T47D (cell line): ENCODE results near the gene EXOC3L2.

Source experiments
- DNase-seq, 2 experiments: peaks; one replicate each; pipeline versions ENCODE4 v3.0.0 to v3.0.0-alpha.2; 2011 to 2012; ENCODE audit warnings: low read depth in 1 of 2, low spot score in 1 of 2
- JUND ChIP-seq: IDR thresholded peaks from 2 replicates; pipeline ENCODE4 v1.6.1; 2012; ENCODE audit warnings: low read depth
- in situ Hi-C: cut with HindIII; loops from 2 replicates; pipeline ENCODE4 v1.10.0; 2016; ENCODE audit warnings: low sequenced_read_pairs, low pct_unique_long_range_greater_than_20kb

Gene EXOC3L2

DNA sequence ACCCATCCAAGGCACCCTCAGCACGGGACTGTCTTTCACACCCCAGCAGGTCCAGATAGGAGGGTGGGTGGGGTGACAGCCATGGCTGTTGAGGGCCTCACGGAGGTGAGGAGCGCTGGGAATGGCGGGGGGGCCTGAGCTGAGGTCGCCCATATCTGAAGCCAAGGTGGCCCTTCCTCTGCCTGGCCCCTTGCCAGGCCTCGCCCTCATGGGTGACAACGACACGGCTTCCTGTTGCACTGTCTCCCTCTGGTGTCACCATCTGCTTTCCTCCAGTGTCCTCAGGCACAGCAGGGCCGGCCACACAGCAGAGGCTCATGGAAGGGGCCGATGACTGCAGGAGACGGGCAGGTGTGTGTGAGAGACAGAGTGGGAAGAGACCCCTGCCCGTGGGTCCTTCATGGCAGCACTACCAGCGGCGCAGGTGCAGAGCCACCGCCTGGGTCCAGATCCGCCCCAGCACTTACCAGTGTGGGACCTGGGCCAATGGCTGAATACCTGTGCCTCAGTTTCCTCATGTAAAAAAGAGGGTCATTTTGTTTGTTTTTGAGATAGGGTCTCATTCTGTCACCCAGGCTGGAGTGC, 76.3 kb downstream of the EXOC3L2 start:
- DNase-seq: no peak
- in situ Hi-C loops: no loop called here
- no peak for TF ChIP-seq JUND

DNA sequence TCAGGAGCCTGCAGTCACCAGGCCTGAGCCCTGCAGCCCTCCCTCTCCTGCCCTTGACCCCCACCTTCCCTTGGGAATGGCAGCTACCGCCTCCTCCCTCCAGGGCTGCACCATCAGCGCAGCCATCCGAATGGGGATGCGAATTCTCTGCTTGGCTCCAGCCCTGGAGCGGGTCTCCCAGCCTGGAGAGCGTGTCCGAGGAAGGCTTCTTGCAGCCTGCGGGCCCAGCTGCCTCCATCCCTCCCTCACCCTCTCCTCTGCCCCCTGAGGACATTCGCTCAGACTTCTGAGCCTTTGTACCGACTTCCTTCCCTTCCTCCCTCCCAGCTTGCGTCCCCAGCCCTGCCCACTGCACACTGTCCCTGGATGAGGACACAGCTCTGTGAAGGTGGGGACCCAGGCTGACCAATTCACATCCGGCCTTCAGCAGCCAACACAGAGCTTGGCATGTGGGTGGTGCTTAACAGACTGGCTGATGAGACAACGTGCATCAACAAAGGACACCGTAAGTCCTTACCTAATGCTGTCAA, 78.4 kb downstream of the EXOC3L2 start:
- in situ Hi-C loops: no loop called here
- TF ChIP-seq JUND: no peak
- no peak for DNase-seq

GRCh38 chr19:45164577-45165335, 80.5 kb downstream of the EXOC3L2 start:
- in situ Hi-C loops: no loop called here
- peak in 1 of 2 experiments; percentile 82 for DNase-seq
- TF ChIP-seq JUND: no peak

DNA sequence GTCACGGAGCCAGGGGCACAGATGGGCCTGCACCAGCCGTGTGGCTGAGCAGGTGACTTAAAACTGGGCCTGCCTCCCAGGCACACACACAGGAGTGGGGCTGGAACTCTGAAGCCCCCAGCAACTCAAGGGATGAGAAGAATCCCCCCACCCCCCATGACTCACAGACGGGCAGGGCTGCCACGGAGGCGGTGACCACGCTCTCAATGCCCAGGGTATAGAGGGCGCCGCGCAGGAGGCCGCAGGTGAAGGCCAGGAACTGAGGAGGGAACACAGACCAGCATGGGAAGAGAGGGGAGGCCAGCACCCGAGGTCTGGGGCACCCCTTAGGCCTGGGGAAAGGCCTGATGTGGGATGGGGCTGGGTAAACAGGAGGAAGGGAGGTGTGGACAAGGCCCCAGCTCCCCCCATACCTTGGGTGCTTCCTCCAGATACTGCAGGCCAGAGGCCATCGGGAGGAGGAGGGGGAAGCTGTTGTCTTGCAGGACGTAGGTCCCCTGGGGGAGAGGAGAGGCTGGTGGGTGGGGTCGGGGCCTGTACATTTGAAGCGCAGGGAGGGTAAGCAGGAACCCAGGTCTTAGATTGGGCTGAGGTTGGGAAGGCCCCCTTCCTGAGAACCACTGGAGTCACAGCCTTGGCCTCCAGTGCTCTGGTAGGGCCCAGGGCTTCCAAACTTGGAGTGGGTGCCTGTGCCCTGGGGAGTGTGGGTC, 81.3 kb downstream of the EXOC3L2 start:
- in situ Hi-C loops: no loop called here
- no peak for TF ChIP-seq JUND
- no peak for DNase-seq

DNA sequence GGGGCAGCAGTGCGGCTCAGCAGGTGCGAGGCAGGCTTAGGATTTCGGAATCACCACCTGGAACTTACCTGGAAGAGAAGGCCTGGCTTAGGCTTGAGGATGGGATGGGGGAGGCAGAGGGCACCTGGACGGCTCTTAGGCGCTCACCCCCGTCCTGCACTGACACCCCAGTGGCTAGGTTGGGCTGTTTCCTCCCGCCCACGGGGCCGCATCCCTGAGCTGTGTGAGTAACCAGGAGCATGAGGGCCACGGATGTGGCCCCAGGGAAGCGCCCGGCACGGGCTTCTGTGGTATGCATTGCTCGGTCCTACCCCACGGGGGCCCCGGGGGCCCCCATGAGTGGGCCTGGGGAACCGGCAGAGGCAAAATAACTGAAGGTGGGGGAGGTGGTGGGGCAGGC, 82.1 kb downstream of the EXOC3L2 start:
- in situ Hi-C loops: no loop called here
- no peak for DNase-seq
- no peak for TF ChIP-seq JUND

DNA sequence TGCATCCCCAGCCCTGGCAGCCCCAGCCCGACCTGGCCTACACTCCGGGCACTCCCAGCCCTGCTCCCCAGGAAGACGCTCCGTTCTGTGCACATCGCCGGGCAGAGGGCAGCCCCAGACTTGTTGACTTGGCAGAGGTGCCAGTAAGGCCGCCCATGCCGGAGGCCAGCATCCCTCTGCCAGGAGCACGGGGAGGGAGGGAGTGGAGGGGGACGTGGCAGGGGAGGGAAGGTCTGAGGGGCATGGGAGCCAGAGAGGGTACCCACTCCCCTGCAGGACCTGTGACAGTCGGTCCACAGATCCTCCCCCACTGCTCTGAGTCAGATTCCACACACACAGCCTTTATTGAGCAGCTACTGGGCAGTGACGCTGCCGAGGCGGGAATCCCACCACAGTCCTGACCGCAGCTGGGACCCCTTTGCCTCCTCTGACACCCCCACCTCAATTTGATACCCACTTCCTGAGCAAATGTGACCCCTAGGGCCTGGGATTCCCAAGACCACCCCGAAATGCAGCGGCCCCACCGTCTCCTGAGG, 82.5 kb downstream of the EXOC3L2 start:
- TF ChIP-seq JUND: no peak
- in situ Hi-C loops: no loop called here
- no peak for DNase-seq
